Aorta (tissue), 5 donors: ENCODE measurements around the gene ZNRF3. TPM values are rescaled to one million over a fixed set of nuclear protein-coding genes. Genes with fewer than 3 reads are reported as not detected.
"Not testable (repeated sequence)": the region's sequence is repeated elsewhere in the genome, so short reads cannot be mapped to it uniquely, and the experiment has no call there.

Experiments used
- ATAC-seq: fragments of 200-7000 bp; cut with Tn5 transposase; one replicate; pipeline ENCODE4 v1.9.1; 2022; ENCODE audit warnings: moderate library complexity; ENCODE audit not compliant: low FRiP score
- DNase-seq, 2 donors: peaks; one replicate each; pipeline ENCODE4 v3.0.0-alpha.2; 2020
- H3K27ac ChIP-seq, 2 donors: one replicate each; pipeline ENCODE4 v1.5.1; 2013; ENCODE audit warnings: low read length in 2 of 2, mild to moderate bottlenecking in 2 of 2, moderate library complexity in 2 of 2, control low read depth in 1 of 2, inconsistent platforms in 1 of 2, low read depth in 1 of 2
- H3K27me3 ChIP-seq, 2 donors: one replicate each; pipeline ENCODE4 v1.6.1; 2013; ENCODE audit warnings: control low read depth in 1 of 2, low read length in 1 of 2, mild to moderate bottlenecking in 1 of 2, moderate library complexity in 1 of 2; ENCODE audit not compliant: insufficient read depth in 2 of 2, control insufficient read depth in 1 of 2
- H3K36me3 ChIP-seq, 2 donors: one replicate each; pipeline ENCODE4 v1.6.1; 2013; ENCODE audit warnings: control low read depth in 1 of 2, low read length in 1 of 2, mild to moderate bottlenecking in 1 of 2; ENCODE audit not compliant: insufficient read depth in 2 of 2, control insufficient read depth in 1 of 2
- H3K4me1 ChIP-seq, 2 donors: one replicate each; pipeline ENCODE4 v1.6.1; 2013; ENCODE audit warnings: low read length in 2 of 2, control low read depth in 1 of 2, mild to moderate bottlenecking in 1 of 2, moderate library complexity in 1 of 2; ENCODE audit not compliant: insufficient read depth in 2 of 2, control insufficient read depth in 1 of 2
- H3K4me3 ChIP-seq, 2 donors: one replicate each; pipeline ENCODE4 v1.5.1; 2013; ENCODE audit warnings: low read length in 2 of 2, control low read depth in 1 of 2, mild to moderate bottlenecking in 1 of 2
- H3K9me3 ChIP-seq: one replicate; pipeline ENCODE4 v1.6.1; 2013; ENCODE audit warnings: mild to moderate bottlenecking, low read length; ENCODE audit not compliant: control insufficient read depth
- WGBS, 2 donors: extraction: QIAGEN DNeasy Blood & Tissue Kit; methylation state at CpG; one replicate each; pipeline ENCODE4 v1.1.7; 2013; 5-methylcytosine and 5-hydroxymethylcytosine counted together
- intact Hi-C, 2 donors: fragments of 100-400 bp; cut with DNase I; formaldehyde crosslinking; loops; one replicate each; pipeline versions ENCODE4 v1.14.2 to v1.15.0; 2022
- polyA plus RNA-seq, 2 donors: library from polyadenylated mRNA; stranded (reverse); fragments of 200-250 nt; gene quantifications; one replicate each; pipeline ENCODE4 v1.2.3, GENCODE V29; 2013
- total RNA-seq, 2 donors: library from RNA; stranded (reverse); fragmentation: NEBNext Ultra II Directional; extraction: Animal tissue kit (Norgen Biotek cat#: 25700); gene quantifications; one replicate each; pipeline ENCODE4 v1.2.1, GENCODE V29; 2021
- donor health status: healthy with polysubstance abuse.
- donor health status: Bipolar disorder and iron deficiency.
- donor health status: DM: no; HTN: no; CAD: no.
- donor health status: DM: no; HTN: no; CAD: no.
- donor health status: DM: yes; HTN: yes; CAD: no.

ZNRF3 gene
- total and polyA plus RNA-seq, 4 donors, result 1.4 to 11.8 (median 5.0) TPM

DNA sequence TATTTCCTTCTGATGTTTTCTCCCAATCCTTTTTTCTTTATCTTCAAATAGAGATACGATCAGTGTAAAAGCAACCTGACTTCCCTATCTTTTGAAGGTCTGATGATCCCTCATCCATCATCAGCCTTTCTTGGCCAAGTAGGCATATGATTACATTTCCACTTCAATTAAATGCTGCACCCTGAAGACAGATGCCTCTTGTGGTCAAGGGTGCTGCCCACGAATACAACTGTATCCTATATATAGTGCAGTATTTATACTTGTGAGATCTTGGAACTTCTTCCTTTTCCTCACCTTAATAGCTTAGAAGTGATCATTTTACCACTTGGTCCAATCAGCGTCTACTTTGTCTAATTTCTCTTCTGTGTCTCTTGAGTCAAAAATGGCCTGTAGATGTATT is 9.3 kb upstream of the ZNRF3 start:
- H3K4me1 ChIP-seq, result no peaks in the 10 kb centered on the region
- no peak for DNase-seq
- ATAC-seq, result no peak

DNA sequence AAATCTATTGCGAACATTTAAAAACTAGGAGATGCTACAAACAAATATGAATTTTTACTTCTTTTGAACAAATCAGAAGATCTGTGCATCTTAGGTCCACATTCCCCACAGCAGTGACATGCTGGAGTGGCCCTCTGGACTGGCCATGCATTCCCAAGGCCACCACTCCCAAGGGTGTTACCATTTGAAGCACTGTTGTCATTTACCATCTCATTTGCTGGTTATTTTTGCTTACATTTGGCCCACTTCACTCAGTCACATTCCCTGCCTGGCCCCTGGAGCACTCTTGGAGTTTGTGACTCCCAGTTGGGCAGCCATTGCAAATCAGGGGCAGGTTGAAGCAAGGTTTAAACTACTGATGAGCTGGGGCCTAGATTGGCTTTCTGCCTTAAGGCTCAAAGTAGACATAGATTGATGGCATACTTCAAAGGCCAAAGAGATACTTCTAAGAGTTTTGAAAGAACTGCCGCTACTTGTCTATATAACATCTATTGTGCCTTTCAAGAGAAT is 8.5 kb upstream of the ZNRF3 start:
- Histone ChIP-seq H3K36me3 (no peaks in the 10 kb centered on the region), H3K4me1 (no peaks in the 10 kb centered on the region), H3K27ac (no peak overlapping the region), H3K27me3 (no peaks in the 10 kb centered on the region), H3K9me3 (no peaks in the 10 kb centered on the region), H3K4me3 (no peak overlapping the region)
- intact Hi-C loops, result no loop called here
- DNase-seq, result no peak
- WGBS, 2 donors, result 92 to 96% methylated on average over 2 of the region's 2 CpGs
- no peak for ATAC-seq

More for the DNA sequence above, 9.3 kb upstream of the ZNRF3 start:
- WGBS, 2 donors, result 91 to 92% methylated on average over 3 of the region's 3 CpGs
- no peaks in the 10 kb centered on the region for H3K36me3 ChIP-seq
- H3K27me3 ChIP-seq, result no peaks in the 10 kb centered on the region
- intact Hi-C loops, result no loop called here
- no peak overlapping the region for H3K4me3 ChIP-seq
- no peaks in the 10 kb centered on the region for H3K9me3 ChIP-seq
- H3K27ac ChIP-seq, result no peak overlapping the region

DNA sequence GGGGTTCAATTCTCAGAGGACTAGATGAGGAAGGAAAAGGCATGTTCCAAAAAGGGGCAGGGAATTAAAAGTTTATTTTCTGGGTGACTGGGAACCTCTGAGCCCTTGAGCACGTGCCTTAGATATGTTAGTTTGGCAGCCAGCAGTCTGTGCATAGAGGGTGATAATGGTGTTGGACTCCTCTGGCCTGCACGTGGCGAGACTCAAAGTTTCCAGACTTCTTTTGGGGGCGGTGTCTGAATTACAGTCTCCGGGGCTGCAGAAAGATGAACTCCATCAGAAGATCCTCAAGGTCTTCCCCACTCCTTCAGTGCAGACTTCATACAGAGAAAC is 861 bp upstream of the ZNRF3 start:
- no peaks in the 10 kb centered on the region for H3K27me3 ChIP-seq
- H3K4me1 ChIP-seq, result no peaks in the 10 kb centered on the region
- intact Hi-C loops, result loop anchor here (2.0 to 10.0 kb wide), 3 partner anchors 70 to 152 kb away; no protein-coding TSS in a partner anchor
- peak overlapping the region; percentile 9 to 41 for H3K4me3 ChIP-seq
- no peaks in the 10 kb centered on the region for H3K36me3 ChIP-seq
- WGBS, 2 donors, result 0 to 1% methylated on average over 5 of the region's 5 CpGs
- peak overlapping the region in 1 of 2 donors; percentile 22 for H3K27ac ChIP-seq
- DNase-seq (peak in 1 of 2 donors; percentile 78), ATAC-seq (peak; percentile 57)
- no peaks in the 10 kb centered on the region for H3K9me3 ChIP-seq

DNA sequence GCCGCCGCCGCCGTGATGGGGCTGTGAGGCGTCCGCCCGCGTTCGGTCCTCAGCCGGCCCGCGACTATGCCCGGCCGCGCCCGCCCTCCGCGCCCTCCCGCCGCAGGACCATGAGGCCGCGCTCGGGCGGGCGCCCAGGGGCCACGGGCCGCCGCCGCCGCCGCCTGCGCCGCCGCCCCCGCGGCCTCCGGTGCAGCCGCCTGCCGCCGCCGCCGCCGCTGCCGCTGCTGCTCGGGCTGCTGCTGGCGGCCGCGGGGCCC is 215 bp downstream of the ZNRF3 start:
- DNase-seq (no peak), ATAC-seq (no peak)
- Histone ChIP-seq H3K4me1 (no peaks in the 10 kb centered on the region), H3K27ac (peak overlapping the region; percentile 39), H3K36me3 (no peaks in the 10 kb centered on the region), H3K4me3 (peak overlapping the region; percentile 77 to 85), H3K9me3 (no peaks in the 10 kb centered on the region), H3K27me3 (no peaks in the 10 kb centered on the region)
- WGBS, 2 donors, result 0% methylated on average over 13 to 48 of the region's 48 CpGs
- intact Hi-C loops, result loop anchor here (2.0 to 10.0 kb wide), 3 partner anchors 69 to 151 kb away; no protein-coding TSS in a partner anchor

DNA sequence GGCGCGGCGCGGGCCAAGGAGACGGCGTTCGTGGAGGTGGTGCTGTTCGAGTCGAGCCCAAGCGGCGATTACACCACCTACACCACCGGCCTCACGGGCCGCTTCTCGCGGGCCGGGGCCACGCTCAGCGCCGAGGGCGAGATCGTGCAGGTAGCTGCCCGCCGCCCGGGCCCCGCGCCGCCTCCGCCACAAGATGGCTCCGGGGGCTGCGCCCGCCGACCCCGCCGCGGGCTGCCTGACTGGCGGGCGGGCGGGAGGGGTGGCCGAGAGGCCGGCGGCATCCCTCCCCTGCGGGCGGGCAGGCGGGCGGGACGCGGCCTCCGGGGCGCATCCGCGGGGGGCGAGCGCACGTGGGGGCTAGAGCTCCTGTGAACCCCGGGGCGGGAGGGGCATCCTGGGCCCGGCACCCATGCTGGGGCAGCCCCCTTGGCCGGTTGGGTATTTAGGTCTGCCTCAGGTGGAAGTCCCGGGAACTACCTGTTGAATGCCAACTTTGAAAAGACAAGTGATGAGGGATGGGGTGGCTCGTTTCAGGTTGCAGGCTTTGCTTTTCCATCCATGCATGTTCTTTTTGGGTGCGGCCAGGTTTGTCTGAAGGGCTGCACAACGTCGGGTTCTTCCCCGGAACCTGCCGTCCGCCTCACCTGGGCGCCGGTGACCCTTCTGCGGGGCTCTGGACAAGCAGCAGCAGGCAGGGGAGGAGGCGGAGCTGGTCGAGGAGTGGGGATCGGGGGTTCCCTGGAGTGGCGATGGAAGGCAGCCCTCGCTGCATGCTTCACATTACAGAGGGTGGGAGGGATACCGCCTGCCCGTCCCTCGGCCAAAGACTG is 760 bp downstream of the ZNRF3 start:
- Histone ChIP-seq H3K4me1 (no peaks in the 10 kb centered on the region), H3K36me3 (no peaks in the 10 kb centered on the region), H3K9me3 (no peaks in the 10 kb centered on the region), H3K27me3 (no peaks in the 10 kb centered on the region), H3K27ac (peak overlapping the region in 1 of 2 donors; percentile 39), H3K4me3 (peak overlapping the region; percentile 77 to 85)
- ATAC-seq (no peak), DNase-seq (peak; percentile 60 to 81)
- intact Hi-C loops, result loop anchor here (2.0 to 10.0 kb wide), 3 partner anchors 68 to 151 kb away; no protein-coding TSS in a partner anchor
- 3% methylated on average over 63 to 78 of the region's 78 CpGs for WGBS, 2 donors

DNA sequence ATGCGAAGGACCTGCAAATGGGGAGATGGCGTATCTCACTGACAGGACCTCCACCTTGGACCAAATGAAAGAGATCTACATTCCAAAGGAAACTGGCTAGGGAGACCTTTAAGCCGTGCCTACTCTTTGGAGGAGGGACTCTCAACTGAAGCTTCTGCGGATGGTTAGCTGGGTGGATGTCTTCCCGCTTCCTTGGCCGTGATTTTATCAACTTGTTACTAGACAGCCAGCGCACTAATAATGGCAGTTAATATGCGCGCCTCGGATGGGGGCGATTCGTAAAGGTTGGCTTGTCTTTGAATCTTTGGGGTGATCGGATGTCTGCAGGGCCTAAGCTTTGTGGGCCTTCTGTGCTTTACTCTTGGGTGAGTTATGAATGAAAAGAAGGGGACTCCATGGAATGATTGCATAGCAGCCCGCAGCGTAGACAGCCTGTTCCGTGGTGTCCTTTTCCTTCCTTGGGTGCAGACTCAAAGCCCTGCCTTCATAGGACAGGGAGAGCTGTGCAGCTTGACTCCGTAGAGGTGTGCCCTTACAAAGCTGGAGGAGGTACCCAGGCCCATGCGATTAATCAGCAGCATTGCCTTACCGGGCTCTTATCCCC is 1.5 kb downstream of the ZNRF3 start:
- 47 to 58% methylated on average over 19 of the region's 19 CpGs for WGBS, 2 donors
- H3K27me3 ChIP-seq, result no peaks in the 10 kb centered on the region
- intact Hi-C loops, result loop anchor here (5.0 to 10.0 kb wide), 2 partner anchors 67 to 150 kb away; no protein-coding TSS in a partner anchor
- ATAC-seq, result no peak
- H3K27ac ChIP-seq, result no peak overlapping the region
- H3K4me3 ChIP-seq, result peak overlapping the region; percentile 77 to 85
- H3K36me3 ChIP-seq, result no peaks in the 10 kb centered on the region
- H3K4me1 ChIP-seq, result no peaks in the 10 kb centered on the region
- DNase-seq, result no peak
- no peaks in the 10 kb centered on the region for H3K9me3 ChIP-seq

DNA sequence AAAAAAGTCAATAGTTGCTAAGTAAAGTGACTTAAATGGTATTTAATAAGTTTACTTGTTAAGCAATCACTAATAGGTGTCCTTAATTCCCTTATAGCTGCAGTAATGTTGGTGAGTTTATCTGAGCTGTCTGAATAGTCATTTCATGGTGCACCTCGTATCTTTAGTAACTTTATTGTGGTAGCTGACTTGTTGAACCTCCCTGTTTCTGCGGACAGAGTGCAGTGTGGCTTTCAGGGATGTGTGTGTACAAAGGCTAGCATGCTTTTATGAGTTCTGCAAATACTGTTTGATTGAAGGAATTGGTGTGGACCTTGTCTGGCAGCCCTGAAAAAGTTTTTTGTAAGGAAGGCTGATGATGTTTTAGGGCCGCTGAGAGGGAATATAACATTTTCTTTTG is 2.6 kb downstream of the ZNRF3 start:
- WGBS, 2 donors, result 47 to 51% methylated on average over 3 of the region's 3 CpGs
- no peaks in the 10 kb centered on the region for H3K4me1 ChIP-seq

DNA sequence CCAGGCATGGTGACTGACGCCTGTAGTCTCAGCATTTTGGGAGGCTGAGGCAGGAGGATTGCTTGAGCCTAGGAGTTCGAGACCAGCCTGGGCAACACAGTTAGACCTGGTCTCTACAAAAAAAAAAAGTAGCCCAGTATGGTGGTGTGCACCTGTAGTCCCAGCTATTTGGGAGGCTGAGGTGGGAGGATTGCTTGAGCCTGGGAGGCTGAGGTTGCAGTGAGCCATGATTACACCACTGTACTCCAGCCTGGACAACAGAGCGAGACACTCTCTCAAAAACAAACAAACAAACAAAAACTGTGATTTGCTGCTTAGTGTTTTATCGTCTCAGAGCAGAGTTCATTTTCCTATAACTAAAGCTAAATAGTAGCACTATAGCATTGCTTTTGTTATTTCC is 3.3 kb downstream of the ZNRF3 start:
- H3K27me3 ChIP-seq, H3K36me3 ChIP-seq, H3K4me3 ChIP-seq, H3K27ac ChIP-seq, ATAC-seq, H3K9me3 ChIP-seq, H3K4me1 ChIP-seq: not testable (repeated sequence)
- DNase-seq, result peak in 1 of 2 donors; percentile 12
- intact Hi-C loops, result loop anchor here in 1 of 2 donors (10.0 kb wide), 1 partner anchor 148 kb away; no protein-coding TSS in a partner anchor
- WGBS, 2 donors, result 92 to 93% methylated on average over 4 of the region's 4 CpGs

More for the DNA sequence above, 2.6 kb downstream of the ZNRF3 start:
- Histone ChIP-seq H3K9me3 (no peaks in the 10 kb centered on the region), H3K36me3 (no peaks in the 10 kb centered on the region), H3K4me3 (peak overlapping the region in 1 of 2 donors; percentile 22), H3K27me3 (no peaks in the 10 kb centered on the region), H3K27ac (no peak overlapping the region)
- DNase-seq, result peak in 1 of 2 donors; percentile 1
- intact Hi-C loops, result loop anchor here in 1 of 2 donors (10.0 kb wide), 1 partner anchor 149 kb away; no protein-coding TSS in a partner anchor
- ATAC-seq, result no peak
